Activated B cell treated with CpG ODN at 0.5 μM for 24 hours (primary cell): ENCODE data around the gene CDKAL1. TPM values are rescaled to one million over a fixed set of nuclear protein-coding genes. Genes with fewer than 3 reads are reported as not detected.

Experiments used
- ATAC-seq: fragments of 200-7000 bp; cut with Tn5 transposase; one replicate; pipeline ENCODE4 v1.10.0; 2021; ENCODE audit warnings: low read depth, mild to moderate bottlenecking, moderate library complexity
- CTCF ChIA-PET: fragments of 350-600 bp; sonication (Branson Sonifier 250); formaldehyde crosslinking; loops from one replicate; lab custom pipeline; 2021; ENCODE audit warnings: antibody characterized with exemption; lab: Charles Lee
- POLR2A ChIA-PET: fragments of 350-600 bp; sonication (Branson Sonifier 250); formaldehyde crosslinking; loops from one replicate; lab custom pipeline; 2021; ENCODE audit warnings: antibody characterized with exemption; lab: Charles Lee
- DNase-seq: peaks from one replicate; pipeline ENCODE4 v3.0.0; 2022
- H3K27ac Mint-ChIP-seq: one replicate; pipeline ENCODE4 v1.8.0; 2020; ENCODE audit warnings: mixed read lengths
- H3K27me3 Mint-ChIP-seq: one replicate; pipeline ENCODE4 v1.8.0; 2021; ENCODE audit warnings: mixed read lengths
- H3K36me3 Mint-ChIP-seq: one replicate; pipeline ENCODE4 v1.8.0; 2021; ENCODE audit warnings: low read depth, mixed read lengths
- H3K4me1 Mint-ChIP-seq: one replicate; pipeline ENCODE4 v1.8.0; 2021; ENCODE audit warnings: mixed read lengths
- H3K4me3 Mint-ChIP-seq: one replicate; pipeline ENCODE4 v1.8.0; 2020; ENCODE audit warnings: mild to moderate bottlenecking, mixed read lengths
- H3K9me3 Mint-ChIP-seq: one replicate; pipeline ENCODE4 v1.8.0; 2020; ENCODE audit warnings: mixed read lengths
- CTCF ChIP-seq: fragments of 200-600 bp; IDR thresholded peaks from one replicate; pipeline ENCODE4 v1.8.0; 2022; ENCODE audit warnings: antibody characterized with exemption, mild to moderate bottlenecking
- intact Hi-C: fragments of 100-400 bp; cut with micrococcal nuclease; formaldehyde crosslinking; loops from one replicate; pipeline ENCODE4 v1.15.1; 2024
- total RNA-seq: library from RNA; stranded (reverse); gene quantifications from 2 replicates; pipeline ENCODE4 v1.2.3, GENCODE V29; 2022

CDKAL1 gene
- total RNA-seq, 1 donor from 2014 or later = 31.9 TPM

GRCh38 chr6:21151530-21151929 is 617.3 kb downstream of the CDKAL1 start:
- ChIA-PET CTCF (no interaction called here), POLR2A (no interaction called here)
- TF ChIP-seq CTCF = no peak
- H3K4me3 Mint-ChIP-seq = no peak overlapping the region
- no peaks in the 10 kb centered on the region for H3K9me3 Mint-ChIP-seq
- H3K4me1 Mint-ChIP-seq = peaks cover 14% of the 10 kb centered on the region
- H3K27ac Mint-ChIP-seq = no peak overlapping the region
- peaks cover 3% of the 10 kb centered on the region for H3K36me3 Mint-ChIP-seq
- H3K27me3 Mint-ChIP-seq = no peaks in the 10 kb centered on the region
- DNase-seq (no peak), ATAC-seq (no peak)
- intact Hi-C loops = no loop called here

- DNase-seq (no peak), ATAC-seq (no peak)
- POLR2A ChIA-PET = no interaction called here
- intact Hi-C loops = no loop called here
- Mint-ChIP-seq H3K9me3 (no peaks in the 10 kb centered on the region), H3K27me3 (no peaks in the 10 kb centered on the region), H3K4me1 (no peaks in the 10 kb centered on the region), H3K36me3 (no peaks in the 10 kb centered on the region), H3K27ac (no peak overlapping the region), H3K4me3 (no peak overlapping the region)
- CTCF ChIA-PET = no interaction called here
- TF ChIP-seq CTCF = no peak
These were observed 623.1 kb downstream of the CDKAL1 start for GRCh38 chr6:21157186-21157929.

- no peak overlapping the region for H3K4me3 Mint-ChIP-seq
- TF ChIP-seq CTCF = no peak
- peaks cover 2% of the 10 kb centered on the region for H3K36me3 Mint-ChIP-seq
- ChIA-PET POLR2A (no interaction called here), CTCF (no interaction called here)
- H3K9me3 Mint-ChIP-seq = no peaks in the 10 kb centered on the region
- H3K27ac Mint-ChIP-seq = no peak overlapping the region
- DNase-seq (no peak), ATAC-seq (no peak)
- no peaks in the 10 kb centered on the region for H3K4me1 Mint-ChIP-seq
- intact Hi-C loops = no loop called here
- no peaks in the 10 kb centered on the region for H3K27me3 Mint-ChIP-seq
These were observed 623.9 kb downstream of the CDKAL1 start for GRCh38 chr6:21158149-21158548.

- intact Hi-C loops = no loop called here
- ChIA-PET POLR2A (no interaction called here), CTCF (no interaction called here)
- DNase-seq (no peak), ATAC-seq (no peak)
- no peak overlapping the region for H3K4me3 Mint-ChIP-seq
- no peaks in the 10 kb centered on the region for H3K27me3 Mint-ChIP-seq
- H3K36me3 Mint-ChIP-seq = peaks cover 2% of the 10 kb centered on the region
- H3K27ac Mint-ChIP-seq = no peak overlapping the region
- no peaks in the 10 kb centered on the region for H3K4me1 Mint-ChIP-seq
- H3K9me3 Mint-ChIP-seq = no peaks in the 10 kb centered on the region
- no peak for TF ChIP-seq CTCF
These were observed 624.6 kb downstream of the CDKAL1 start for GRCh38 chr6:21158873-21159272.

DNA sequence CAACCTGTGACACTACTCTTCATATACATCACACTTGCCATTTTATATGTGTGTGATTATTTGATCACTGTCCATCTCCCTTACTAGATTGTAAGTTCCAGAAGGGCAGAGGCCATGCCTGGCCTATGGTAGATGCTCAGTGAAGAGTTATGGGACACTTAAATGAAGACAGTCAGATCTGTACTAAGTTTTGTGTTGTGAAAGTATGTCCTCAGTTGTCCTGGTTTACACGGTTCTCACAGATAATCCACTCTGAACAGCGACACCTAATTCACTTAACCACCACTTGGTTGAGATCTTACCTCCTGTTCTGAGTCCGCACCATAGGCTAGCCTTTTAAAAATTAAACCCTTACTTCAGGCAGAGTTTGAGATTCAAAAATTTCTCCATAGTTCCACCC is 625.2 kb downstream of the CDKAL1 start:
- CTCF ChIA-PET = no interaction called here
- no peak for TF ChIP-seq CTCF
- DNase-seq = no peak

More for the DNA sequence above, 625.2 kb downstream of the CDKAL1 start:
- no peak overlapping the region for H3K27ac Mint-ChIP-seq
- H3K36me3 Mint-ChIP-seq = peaks cover 2% of the 10 kb centered on the region
- intact Hi-C loops = no loop called here
- POLR2A ChIA-PET = no interaction called here
- H3K27me3 Mint-ChIP-seq = no peaks in the 10 kb centered on the region
- ATAC-seq = no peak
- H3K9me3 Mint-ChIP-seq = no peaks in the 10 kb centered on the region
- H3K4me3 Mint-ChIP-seq = no peak overlapping the region
- H3K4me1 Mint-ChIP-seq = no peaks in the 10 kb centered on the region
